SK-N-SH (cell line): ENCODE measurements around the gene PTN. TPM values are rescaled to one million over a fixed set of nuclear protein-coding genes. Genes with fewer than 3 reads are reported as not detected.

Source experiments
- CTCF ChIA-PET: fragments of 300-600, 350-600 bp; formaldehyde crosslinking; extraction: SDS; loops from one replicate; lab custom pipeline; 2021; lab: Yijun Ruan, JAX
- POLR2A ChIA-PET: fragments of 350-600 bp; sonication (Branson Sonifier 250); formaldehyde crosslinking; extraction: SDS; loops from one replicate; lab custom pipeline; 2020; ENCODE audit warnings: antibody characterized with exemption, inconsistent platforms; lab: Yijun Ruan, JAX
- DNase-seq: peaks from one replicate; pipeline ENCODE4 v3.0.0; 2012
- H2AFZ ChIP-seq: fragments of 200-600 bp; sonication (generic); 2 replicates; pipeline ENCODE4 v1.8.1; 2016; ENCODE audit warnings: antibody characterized with exemption, mild to moderate bottlenecking, low read depth
- H3F3A ChIP-seq: fragments of 200-600 bp; sonication (generic); replicated peaks from 2 replicates; pipeline ENCODE3; 2016; ENCODE audit warnings: antibody characterized with exemption, mild to moderate bottlenecking; ENCODE audit not compliant: insufficient read depth
- H3K27ac ChIP-seq, 2 experiments: fragments of 200-500 bp in 1 of 2; fragments of 200-600 bp in 1 of 2; sonication (Bioruptor generic) in 1 of 2; sonication (generic), shearing (Covaris generic) in 1 of 2; 2 replicates each; pipeline versions ENCODE4 v1.5.1 to v1.6.1; 2014 to 2016; ENCODE audit warnings: low read depth in 2 of 2, inconsistent platforms in 1 of 2, low read length in 1 of 2, mild to moderate bottlenecking in 1 of 2, mixed read lengths in 1 of 2
- H3K27me3 ChIP-seq: fragments of 200-600 bp; sonication (generic), shearing (Covaris generic); 2 replicates; pipeline ENCODE4 v1.6.1; 2016; ENCODE audit warnings: mixed run types; ENCODE audit not compliant: insufficient read depth
- H3K36me3 ChIP-seq, 2 experiments: fragments of 200-500 bp in 1 of 2; fragments of 200-600 bp in 1 of 2; sonication (Bioruptor generic) in 1 of 2; sonication (generic) in 1 of 2; replicated peaks in 1 of 2; 2 replicates each; pipeline versions ENCODE3 to v1.5.1; 2014 to 2016; ENCODE audit warnings: low read length in 1 of 2, mild to moderate bottlenecking in 1 of 2; ENCODE audit not compliant: insufficient read depth in 2 of 2, control insufficient read depth in 1 of 2
- H3K4me1 ChIP-seq, 2 experiments: fragments of 200-500 bp in 1 of 2; fragments of 200-600 bp in 1 of 2; sonication (Bioruptor generic) in 1 of 2; sonication (generic), shearing (Covaris generic) in 1 of 2; 2 replicates each; pipeline versions ENCODE4 v1.5.1 to v1.6.1; 2014 to 2016; ENCODE audit warnings: low read depth in 1 of 2, low read length in 1 of 2, mixed run types in 1 of 2; ENCODE audit not compliant: insufficient read depth in 2 of 2, control insufficient read depth in 1 of 2
- H3K4me2 ChIP-seq: fragments of 200-600 bp; sonication (generic), shearing (Covaris generic); 2 replicates; pipeline ENCODE4 v1.6.1; 2017; ENCODE audit warnings: mixed run types
- H3K4me3 ChIP-seq, 2 experiments: fragments of 200-500 bp in 1 of 2; fragments of 200-600 bp in 1 of 2; sonication (Bioruptor generic) in 1 of 2; sonication (generic), shearing (Covaris generic) in 1 of 2; 2 replicates each; pipeline versions ENCODE4 v1.5.1 to v1.8.1; 2014 to 2016; ENCODE audit warnings: low read depth in 2 of 2, inconsistent platforms in 1 of 2, low read length in 1 of 2, mild to moderate bottlenecking in 1 of 2, mixed read lengths in 1 of 2, moderate library complexity in 1 of 2
- H3K79me2 ChIP-seq: fragments of 200-600 bp; sonication (generic); 2 replicates; pipeline ENCODE4 v1.8.1; 2017; ENCODE audit warnings: mild to moderate bottlenecking; ENCODE audit not compliant: insufficient read depth
- H3K9ac ChIP-seq: fragments of 200-600 bp; sonication (generic); 2 replicates; pipeline ENCODE4 v1.6.1; 2017; ENCODE audit warnings: mixed run types
- H3K9me2 ChIP-seq: fragments of 200-600 bp; sonication (generic); 2 replicates; pipeline ENCODE4 v1.6.1; 2017; ENCODE audit warnings: mixed run types
- H3K9me3 ChIP-seq: fragments of 200-600 bp; sonication (generic); 2 replicates; pipeline ENCODE4 v1.6.1; 2017; ENCODE audit warnings: mixed run types, mild to moderate bottlenecking, moderate library complexity
- H4K20me1 ChIP-seq: fragments of 200-600 bp; sonication (generic); 2 replicates; pipeline ENCODE4 v1.6.1; 2017; ENCODE audit warnings: mild to moderate bottlenecking, mixed run types; ENCODE audit not compliant: insufficient read depth
- FOXJ3 ChIP-seq: sonication (generic); formaldehyde crosslinking; IDR thresholded peaks from 2 replicates; pipeline ENCODE4 v1.5.1; 2020; ENCODE audit warnings: mild to moderate bottlenecking, missing genetic modification reagents
- FOXM1 ChIP-seq: IDR thresholded peaks from 2 replicates; pipeline ENCODE4 v1.4.0; 2012; ENCODE audit warnings: low read depth, mild to moderate bottlenecking
- JUND ChIP-seq: IDR thresholded peaks from 2 replicates; pipeline ENCODE4 v1.4.0; 2012
- MEF2A ChIP-seq: IDR thresholded peaks from 2 replicates; pipeline ENCODE4 v1.4.0; 2012; ENCODE audit warnings: low read depth, borderline replicate concordance
- NFIC ChIP-seq: IDR thresholded peaks from 2 replicates; pipeline ENCODE4 v1.4.0; 2012; ENCODE audit warnings: borderline replicate concordance
- NRF1 ChIP-seq: IDR thresholded peaks from 2 replicates; pipeline ENCODE4 v1.6.1; 2012; ENCODE audit warnings: low read depth, mild to moderate bottlenecking, low read length
- RFX5 ChIP-seq: IDR thresholded peaks from 2 replicates; pipeline ENCODE4 v1.6.1; 2012; ENCODE audit warnings: mild to moderate bottlenecking, improper control_type of control experiment, low read length
- RXRA ChIP-seq: IDR thresholded peaks from 2 replicates; pipeline ENCODE4 v1.4.0; 2012; ENCODE audit warnings: low read depth, mild to moderate bottlenecking, borderline replicate concordance
- SIN3A ChIP-seq: IDR thresholded peaks from 2 replicates; pipeline ENCODE4 v1.6.1; 2012; ENCODE audit warnings: low read depth, mild to moderate bottlenecking, low read length, moderate library complexity, borderline replicate concordance
- TCF12 ChIP-seq: IDR thresholded peaks from 2 replicates; pipeline ENCODE4 v1.4.0; 2012
- TEAD4 ChIP-seq: IDR thresholded peaks from 2 replicates; pipeline ENCODE4 v1.4.0; 2012; ENCODE audit warnings: mild to moderate bottlenecking, borderline replicate concordance; ENCODE audit not compliant: insufficient read depth
- WGBS: methylation state at CpG from one replicate; pipeline ENCODE4 v1.1.6; 2017; ENCODE audit warnings: low lambda C conversion rate; 5-methylcytosine and 5-hydroxymethylcytosine counted together
- polyA plus RNA-seq, 3 experiments: library from polyadenylated mRNA; depleted of rRNA; stranded (reverse); fragments of >200 nt; gene quantifications; 2 replicates each; pipeline ENCODE4 v1.2.3, GENCODE V29; 2012
- TF ChIP-seq, protein P1 (sequence below): fragments of 150-350 bp; IDR thresholded peaks from 2 replicates; pipeline ENCODE4 v1.6.1; 2016; ENCODE audit warnings: mild to moderate bottlenecking, low read depth, low read length
- TF ChIP-seq, protein P2 (sequence below): IDR thresholded peaks from 2 replicates; pipeline ENCODE4 v1.6.1; 2012; ENCODE audit warnings: mild to moderate bottlenecking, low read depth, low read length, moderate library complexity
- TF ChIP-seq, protein P3 (sequence below): IDR thresholded peaks from 2 replicates; pipeline ENCODE4 v1.4.0; 2012; ENCODE audit warnings: low read depth, borderline replicate concordance
- TF ChIP-seq, protein P4 (sequence below): fragments of 150-350 bp; IDR thresholded peaks from 2 replicates; pipeline ENCODE4 v1.6.1; 2017; ENCODE audit warnings: antibody characterized with exemption, low read length, low read depth, borderline replicate concordance

Gene PTN
- polyA plus RNA-seq, 1 of the 3 experiments (the other 2 are of a cell fraction): 23.7 TPM

DNA sequence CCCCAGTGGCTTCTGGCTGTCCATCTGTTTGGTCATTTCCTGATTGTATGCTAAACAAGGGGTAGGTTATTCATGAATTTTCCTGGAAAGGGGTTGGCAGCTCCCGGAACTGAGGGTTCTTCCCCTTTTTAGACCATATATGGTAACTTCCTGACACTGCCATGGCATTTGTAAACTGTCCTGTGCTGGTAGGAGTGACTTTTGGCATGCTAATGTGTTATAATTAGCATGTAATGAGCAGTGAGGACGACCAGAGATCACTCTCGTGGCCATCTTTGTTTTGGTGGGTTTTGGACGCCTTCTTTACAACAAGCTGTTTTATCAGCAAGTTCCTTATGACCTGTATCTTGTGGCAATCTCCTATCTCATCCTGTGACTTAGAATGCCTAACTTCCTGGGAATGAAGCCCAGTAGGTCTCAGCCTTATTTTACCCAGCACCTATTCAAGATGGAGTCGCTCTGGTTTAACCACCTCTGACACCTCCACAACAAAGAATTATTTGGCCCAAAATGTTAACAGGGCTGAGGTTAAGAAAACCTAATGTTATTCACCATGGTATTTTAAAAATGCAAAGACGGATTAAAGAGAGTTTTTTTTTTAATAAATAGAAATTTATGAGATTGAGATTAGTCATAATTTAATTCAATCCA lies 2.4 kb upstream of the PTN start:
- DNase-seq: no peak
- no peak overlapping the region for H3K9ac ChIP-seq
- H3K79me2 ChIP-seq: no peaks in the 10 kb centered on the region
- no peak overlapping the region for H3K4me2 ChIP-seq
- H2AFZ ChIP-seq: no peak overlapping the region
- no peak overlapping the region for H3K27ac ChIP-seq
- TF ChIP-seq NRF1: no peak
- TF ChIP-seq, protein P1, sequence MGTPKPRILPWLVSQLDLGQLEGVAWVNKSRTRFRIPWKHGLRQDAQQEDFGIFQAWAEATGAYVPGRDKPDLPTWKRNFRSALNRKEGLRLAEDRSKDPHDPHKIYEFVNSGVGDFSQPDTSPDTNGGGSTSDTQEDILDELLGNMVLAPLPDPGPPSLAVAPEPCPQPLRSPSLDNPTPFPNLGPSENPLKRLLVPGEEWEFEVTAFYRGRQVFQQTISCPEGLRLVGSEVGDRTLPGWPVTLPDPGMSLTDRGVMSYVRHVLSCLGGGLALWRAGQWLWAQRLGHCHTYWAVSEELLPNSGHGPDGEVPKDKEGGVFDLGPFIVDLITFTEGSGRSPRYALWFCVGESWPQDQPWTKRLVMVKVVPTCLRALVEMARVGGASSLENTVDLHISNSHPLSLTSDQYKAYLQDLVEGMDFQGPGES: no peak
- TF ChIP-seq JUND: no peak
- TF ChIP-seq TEAD4: no peak
- TF ChIP-seq SIN3A: no peak
- TF ChIP-seq, protein P2, sequence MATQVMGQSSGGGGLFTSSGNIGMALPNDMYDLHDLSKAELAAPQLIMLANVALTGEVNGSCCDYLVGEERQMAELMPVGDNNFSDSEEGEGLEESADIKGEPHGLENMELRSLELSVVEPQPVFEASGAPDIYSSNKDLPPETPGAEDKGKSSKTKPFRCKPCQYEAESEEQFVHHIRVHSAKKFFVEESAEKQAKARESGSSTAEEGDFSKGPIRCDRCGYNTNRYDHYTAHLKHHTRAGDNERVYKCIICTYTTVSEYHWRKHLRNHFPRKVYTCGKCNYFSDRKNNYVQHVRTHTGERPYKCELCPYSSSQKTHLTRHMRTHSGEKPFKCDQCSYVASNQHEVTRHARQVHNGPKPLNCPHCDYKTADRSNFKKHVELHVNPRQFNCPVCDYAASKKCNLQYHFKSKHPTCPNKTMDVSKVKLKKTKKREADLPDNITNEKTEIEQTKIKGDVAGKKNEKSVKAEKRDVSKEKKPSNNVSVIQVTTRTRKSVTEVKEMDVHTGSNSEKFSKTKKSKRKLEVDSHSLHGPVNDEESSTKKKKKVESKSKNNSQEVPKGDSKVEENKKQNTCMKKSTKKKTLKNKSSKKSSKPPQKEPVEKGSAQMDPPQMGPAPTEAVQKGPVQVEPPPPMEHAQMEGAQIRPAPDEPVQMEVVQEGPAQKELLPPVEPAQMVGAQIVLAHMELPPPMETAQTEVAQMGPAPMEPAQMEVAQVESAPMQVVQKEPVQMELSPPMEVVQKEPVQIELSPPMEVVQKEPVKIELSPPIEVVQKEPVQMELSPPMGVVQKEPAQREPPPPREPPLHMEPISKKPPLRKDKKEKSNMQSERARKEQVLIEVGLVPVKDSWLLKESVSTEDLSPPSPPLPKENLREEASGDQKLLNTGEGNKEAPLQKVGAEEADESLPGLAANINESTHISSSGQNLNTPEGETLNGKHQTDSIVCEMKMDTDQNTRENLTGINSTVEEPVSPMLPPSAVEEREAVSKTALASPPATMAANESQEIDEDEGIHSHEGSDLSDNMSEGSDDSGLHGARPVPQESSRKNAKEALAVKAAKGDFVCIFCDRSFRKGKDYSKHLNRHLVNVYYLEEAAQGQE: no peak
- TF ChIP-seq, protein P3, sequence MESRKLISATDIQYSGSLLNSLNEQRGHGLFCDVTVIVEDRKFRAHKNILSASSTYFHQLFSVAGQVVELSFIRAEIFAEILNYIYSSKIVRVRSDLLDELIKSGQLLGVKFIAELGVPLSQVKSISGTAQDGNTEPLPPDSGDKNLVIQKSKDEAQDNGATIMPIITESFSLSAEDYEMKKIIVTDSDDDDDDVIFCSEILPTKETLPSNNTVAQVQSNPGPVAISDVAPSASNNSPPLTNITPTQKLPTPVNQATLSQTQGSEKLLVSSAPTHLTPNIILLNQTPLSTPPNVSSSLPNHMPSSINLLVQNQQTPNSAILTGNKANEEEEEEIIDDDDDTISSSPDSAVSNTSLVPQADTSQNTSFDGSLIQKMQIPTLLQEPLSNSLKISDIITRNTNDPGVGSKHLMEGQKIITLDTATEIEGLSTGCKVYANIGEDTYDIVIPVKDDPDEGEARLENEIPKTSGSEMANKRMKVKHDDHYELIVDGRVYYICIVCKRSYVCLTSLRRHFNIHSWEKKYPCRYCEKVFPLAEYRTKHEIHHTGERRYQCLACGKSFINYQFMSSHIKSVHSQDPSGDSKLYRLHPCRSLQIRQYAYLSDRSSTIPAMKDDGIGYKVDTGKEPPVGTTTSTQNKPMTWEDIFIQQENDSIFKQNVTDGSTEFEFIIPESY: no peak
- TF ChIP-seq, protein P4, sequence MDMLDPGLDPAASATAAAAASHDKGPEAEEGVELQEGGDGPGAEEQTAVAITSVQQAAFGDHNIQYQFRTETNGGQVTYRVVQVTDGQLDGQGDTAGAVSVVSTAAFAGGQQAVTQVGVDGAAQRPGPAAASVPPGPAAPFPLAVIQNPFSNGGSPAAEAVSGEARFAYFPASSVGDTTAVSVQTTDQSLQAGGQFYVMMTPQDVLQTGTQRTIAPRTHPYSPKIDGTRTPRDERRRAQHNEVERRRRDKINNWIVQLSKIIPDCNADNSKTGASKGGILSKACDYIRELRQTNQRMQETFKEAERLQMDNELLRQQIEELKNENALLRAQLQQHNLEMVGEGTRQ: no peak
- TF ChIP-seq TCF12: no peak
- no peak for TF ChIP-seq NFIC
- TF ChIP-seq RXRA: no peak
- no peak for TF ChIP-seq FOXJ3 (CRISPR knock-in tag)
- TF ChIP-seq RFX5: no peak
- TF ChIP-seq MEF2A: no peak
- no peak for TF ChIP-seq FOXM1
- H4K20me1 ChIP-seq: no peaks in the 10 kb centered on the region
- H3K4me1 ChIP-seq: peaks cover 0 to 6% of the 10 kb centered on the region in 2 experiments; a peak in 1 of 4 replicates
- no peak overlapping the region for H3K4me3 ChIP-seq
- H3F3A ChIP-seq: no peaks in the 10 kb centered on the region
- no peaks in the 10 kb centered on the region for H3K27me3 ChIP-seq
- ChIA-PET POLR2A (no interaction called here), CTCF (interaction anchor here (0.7 to 1.7 kb wide), 3 partner anchors 24 to 1231 kb away, joined by 3 to 4 read pairs (median 3); no protein-coding TSS in a partner anchor)
- H3K36me3 ChIP-seq: no peaks in the 10 kb centered on the region
- H3K9me3 ChIP-seq: no peaks in the 10 kb centered on the region
- no peaks in the 10 kb centered on the region for H3K9me2 ChIP-seq
- WGBS: 69% methylated on average over 6 of the region's 6 CpGs
